AG04449 (cell line): Measurements from ENCODE around the gene MCM9.

Experiments used
- CTCF ChIA-PET: fragments of 350-600 bp; formaldehyde crosslinking; extraction: SDS; loops from one replicate; lab custom pipeline; 2021; ENCODE audit warnings: antibody characterized with exemption; lab: Yijun Ruan, JAX
- POLR2A ChIA-PET: fragments of 400-600, 350-600 bp; formaldehyde crosslinking; extraction: SDS; loops from one replicate; lab custom pipeline; 2020; ENCODE audit warnings: antibody characterized with exemption, inconsistent platforms; lab: Yijun Ruan, JAX
- DNase-seq: peaks from one replicate; pipeline ENCODE4 v3.0.0-alpha.2; 2010; ENCODE audit warnings: low read depth, low spot score
- H3K4me3 ChIP-seq: 2 replicates; pipeline ENCODE4 v1.5.1; 2011; ENCODE audit warnings: low read depth, mild to moderate bottlenecking, control low read depth, low read length
- CTCF ChIP-seq: IDR thresholded peaks from one replicate; pipeline ENCODE4 v1.5.1; 2011; ENCODE audit warnings: mild to moderate bottlenecking, moderate library complexity, low read length, control low read depth, inconsistent platforms; ENCODE audit not compliant: insufficient read depth; ENCODE audit errors: missing control alignments

MCM9 gene

GRCh38 chr6:118789419-118789818, 145.5 kb downstream of the MCM9 start:
- ChIA-PET POLR2A (no interaction called here), CTCF (interaction anchor here (1.3 to 8.1 kb wide), 2 partner anchors 12 to 13 kb away, joined by 4 to 85 read pairs; no protein-coding TSS in a partner anchor)
- no peak for TF ChIP-seq CTCF

GRCh38 chr6:118788702-118789101, 146.3 kb downstream of the MCM9 start:
- no peak for DNase-seq
- no peak for TF ChIP-seq CTCF
- POLR2A ChIA-PET, result no interaction called here
- CTCF ChIA-PET, result interaction anchor here (0.7 to 8.1 kb wide), 4 partner anchors 13 to 322 kb away, joined by 3 to 85 read pairs (median 10); no protein-coding TSS in a partner anchor
- no peak overlapping the region for H3K4me3 ChIP-seq

More at GRCh38 chr6:118789419-118789818, 145.5 kb downstream of the MCM9 start:
- no peak overlapping the region for H3K4me3 ChIP-seq
- DNase-seq, result no peak

- POLR2A ChIA-PET, result no interaction called here
- CTCF ChIA-PET, result interaction anchor here (0.8 to 8.1 kb wide), 3 partner anchors 12 to 17 kb away, joined by 3 to 85 read pairs (median 16); no protein-coding TSS in a partner anchor
- no peak for TF ChIP-seq CTCF
- H3K4me3 ChIP-seq, result no peak overlapping the region
- no peak for DNase-seq
Measured at GRCh38 chr6:118787724-118788423, 147.1 kb downstream of the MCM9 start.

GRCh38 chr6:118786596-118787453, 148.1 kb downstream of the MCM9 start:
- no peak for TF ChIP-seq CTCF

GRCh38 chr6:118785601-118786000, 149.4 kb downstream of the MCM9 start:
- no peak for DNase-seq
- ChIA-PET POLR2A (no interaction called here), CTCF (no interaction called here)
- TF ChIP-seq CTCF, result no peak
- H3K4me3 ChIP-seq, result no peak overlapping the region

More at GRCh38 chr6:118786596-118787453, 148.1 kb downstream of the MCM9 start:
- ChIA-PET CTCF (interaction anchor here (3.4 to 8.1 kb wide), 2 partner anchors 11 to 15 kb away, joined by 16 to 85 read pairs; no protein-coding TSS in a partner anchor), POLR2A (no interaction called here)
- DNase-seq, result no peak
- no peak overlapping the region for H3K4me3 ChIP-seq
